NCI-H748 (cell line): ENCODE data around the gene ARSA.

Source experiments
- DNase-seq: peaks from one replicate; lab custom pipeline; 2025; ENCODE audit not compliant: unreplicated experiment; lab: John Stamatoyannopoulos, UW

The ARSA gene

GRCh38 chr22:50581031-50581949, 46.7 kb downstream of the ARSA start:
- DNase-seq = no peak

DNA sequence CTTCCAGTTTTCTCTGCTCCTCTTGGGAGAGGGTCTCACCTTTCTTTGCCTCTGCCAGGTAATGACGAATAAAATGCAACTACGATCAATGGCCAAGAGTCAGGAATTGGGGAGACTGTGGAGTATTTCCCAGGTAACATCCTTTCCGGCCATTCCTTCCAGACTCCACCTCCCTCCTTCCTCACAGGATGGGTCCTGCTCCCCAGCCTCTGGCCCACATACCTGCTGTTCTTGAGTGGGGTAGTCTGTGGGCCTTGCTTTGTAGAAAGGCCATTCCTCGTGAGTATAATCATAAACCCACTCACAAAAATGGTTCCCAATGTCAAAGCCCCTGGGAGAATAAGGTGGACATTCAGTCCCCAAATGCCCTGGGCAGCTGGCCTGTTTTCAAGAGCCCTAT, 48.2 kb downstream of the ARSA start:
- no peak for DNase-seq

GRCh38 chr22:50578776-50579310, 49.1 kb downstream of the ARSA start:
- DNase-seq = no peak

- no peak for DNase-seq
Measured at GRCh38 chr22:50577987-50578775, 49.8 kb downstream of the ARSA start, which contains the start of gene CPT1B. Gene CPT1B (minus strand): TSS chr22:50578427. CDS start chr22:50577915, 512 bp downstream.

- no peak for DNase-seq
Measured at GRCh38 chr22:50577697-50577986, 50.3 kb downstream of the ARSA start.

GRCh38 chr22:50576806-50577696, 50.9 kb downstream of the ARSA start:
- no peak for DNase-seq

GRCh38 chr22:50576070-50576469, 51.9 kb downstream of the ARSA start:
- DNase-seq = peak; percentile 61

DNA sequence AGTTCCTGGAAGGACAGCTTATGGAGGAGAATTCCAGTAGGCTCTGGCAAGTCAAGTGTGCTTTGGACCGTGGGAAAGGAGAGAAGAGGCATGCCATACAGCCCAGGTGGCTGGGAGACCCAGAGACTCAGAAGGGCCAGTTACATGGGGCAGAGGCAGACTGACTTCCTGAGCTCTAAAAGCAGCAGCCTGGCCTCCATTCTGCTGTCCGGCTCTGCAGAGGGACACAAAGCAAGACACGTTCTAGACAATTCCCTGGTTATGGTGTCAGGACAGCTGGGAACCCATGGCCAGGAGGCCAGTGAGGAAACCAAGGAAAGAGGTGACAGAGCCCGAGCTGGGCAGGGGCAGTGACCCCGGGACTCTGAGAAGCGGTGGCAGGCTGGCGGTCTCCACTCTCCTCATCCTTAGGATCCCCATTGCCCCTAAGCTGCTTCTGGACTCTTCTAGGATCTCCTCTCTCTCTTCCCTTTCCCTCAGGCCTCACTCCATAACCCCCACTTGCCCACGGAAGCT, 52.5 kb downstream of the ARSA start:
- DNase-seq = no peak
